OCI-LY3 (cell line): Measurements from ENCODE around the gene CARD9.

Experiments
- EZH2phosphoT487 ChIP-seq: fragments of 200-600 bp; shearing (Covaris generic); IDR thresholded peaks from 2 replicates; pipeline ENCODE4 v1.6.1; 2018; ENCODE audit warnings: antibody characterized with exemption, mixed run types, low read depth
- TF ChIP-seq, protein P1 (sequence below): fragments of 200-600, 300-600 bp; sonication (generic); IDR thresholded peaks from 2 replicates; pipeline ENCODE4 v1.5.1; 2014; ENCODE audit warnings: antibody characterized with exemption, low read length, low read depth

- TF ChIP-seq, protein P1, sequence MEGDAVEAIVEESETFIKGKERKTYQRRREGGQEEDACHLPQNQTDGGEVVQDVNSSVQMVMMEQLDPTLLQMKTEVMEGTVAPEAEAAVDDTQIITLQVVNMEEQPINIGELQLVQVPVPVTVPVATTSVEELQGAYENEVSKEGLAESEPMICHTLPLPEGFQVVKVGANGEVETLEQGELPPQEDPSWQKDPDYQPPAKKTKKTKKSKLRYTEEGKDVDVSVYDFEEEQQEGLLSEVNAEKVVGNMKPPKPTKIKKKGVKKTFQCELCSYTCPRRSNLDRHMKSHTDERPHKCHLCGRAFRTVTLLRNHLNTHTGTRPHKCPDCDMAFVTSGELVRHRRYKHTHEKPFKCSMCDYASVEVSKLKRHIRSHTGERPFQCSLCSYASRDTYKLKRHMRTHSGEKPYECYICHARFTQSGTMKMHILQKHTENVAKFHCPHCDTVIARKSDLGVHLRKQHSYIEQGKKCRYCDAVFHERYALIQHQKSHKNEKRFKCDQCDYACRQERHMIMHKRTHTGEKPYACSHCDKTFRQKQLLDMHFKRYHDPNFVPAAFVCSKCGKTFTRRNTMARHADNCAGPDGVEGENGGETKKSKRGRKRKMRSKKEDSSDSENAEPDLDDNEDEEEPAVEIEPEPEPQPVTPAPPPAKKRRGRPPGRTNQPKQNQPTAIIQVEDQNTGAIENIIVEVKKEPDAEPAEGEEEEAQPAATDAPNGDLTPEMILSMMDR, result no peak
- no peak for TF ChIP-seq EZH2phosphoT487
Observed at GRCh38 chr9:136314056-136314416, 59.4 kb downstream of the CARD9 start.
